Islet of Langerhans (tissue), 1 donor: Measurements from ENCODE around the gene IQCN.

Source experiments
- FAIRE-seq: peaks from one replicate; lab custom pipeline; 2011; peaks lifted over from hg19 to GRCh38; lab: Jason Lieb, UNC

Gene IQCN

GRCh38 chr19:18287836-18288772 lies 13.9 kb upstream of the IQCN start:
- FAIRE-seq: no peak

DNA sequence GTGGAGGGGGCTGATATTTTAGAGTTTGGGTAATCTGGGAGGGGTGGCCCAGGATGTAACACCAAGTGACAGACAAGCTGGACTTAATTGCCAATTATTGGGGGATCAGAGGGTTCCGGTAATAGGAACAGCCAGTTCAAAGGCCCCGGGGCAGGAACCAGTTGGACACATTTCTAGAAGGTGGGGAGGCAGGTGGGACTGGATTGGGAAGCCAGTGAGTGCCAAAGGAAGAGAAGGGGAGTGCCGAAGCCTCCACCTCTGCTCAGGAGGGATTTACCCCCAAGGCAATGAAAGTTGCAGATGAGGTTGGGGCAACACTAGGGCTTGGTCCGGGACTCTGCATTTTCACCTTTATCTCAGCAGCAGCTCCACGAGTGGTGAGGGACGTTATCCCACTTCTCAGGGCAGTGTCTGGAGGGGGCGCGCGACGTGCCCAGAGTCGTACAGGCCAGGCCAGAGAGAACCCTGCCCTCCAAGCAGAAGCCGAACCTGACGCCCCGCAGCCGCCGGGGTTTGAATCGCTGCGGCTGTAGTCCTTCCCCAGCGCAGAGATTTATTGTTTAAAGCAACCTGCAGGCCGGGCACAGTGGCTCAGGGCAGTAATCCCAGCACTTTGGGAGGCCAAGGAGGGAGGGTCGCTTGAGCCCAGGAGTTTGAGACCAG lies 12.9 kb upstream of the IQCN start:
- FAIRE-seq: no peak

- FAIRE-seq: no peak
Observed at GRCh38 chr19:18284712-18285360, 10.6 kb upstream of the IQCN start.

DNA sequence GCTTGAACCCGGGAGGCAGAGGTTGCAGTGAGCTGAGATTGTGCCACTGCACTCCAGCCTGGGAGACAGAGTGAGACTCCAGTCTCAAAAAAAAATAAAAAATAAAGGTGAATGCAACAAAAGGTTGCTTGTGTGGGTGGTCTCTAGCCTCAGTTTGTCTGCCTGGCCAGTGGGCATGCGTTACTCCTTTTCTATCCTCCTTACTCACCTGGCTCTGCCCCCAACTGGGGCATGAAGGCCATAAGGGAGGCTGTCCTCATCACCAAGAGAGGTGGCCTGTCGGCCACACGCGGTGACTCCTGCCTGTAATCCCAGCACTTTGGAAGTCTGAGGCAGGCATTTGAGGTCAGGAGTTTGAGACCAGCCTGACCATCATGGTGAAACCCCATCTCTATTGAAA lies 9.1 kb upstream of the IQCN start:
- no peak for FAIRE-seq

DNA sequence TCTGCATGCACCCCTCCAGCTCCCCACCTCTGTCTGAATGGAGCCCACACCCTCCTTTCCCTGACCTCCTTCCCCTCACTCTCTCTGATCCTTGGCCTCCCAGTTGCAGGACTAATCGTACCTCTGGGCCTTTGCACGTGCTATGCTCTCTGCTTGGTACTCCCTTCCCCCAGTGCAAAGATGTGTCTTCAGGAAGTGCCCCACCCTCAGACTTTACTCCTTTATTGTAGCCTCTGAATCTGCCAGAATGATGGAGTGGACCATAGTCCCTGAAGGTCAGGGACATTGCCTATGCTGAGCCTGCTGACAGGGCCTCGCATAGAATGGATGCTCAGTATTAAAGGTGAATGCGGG lies 8.5 kb upstream of the IQCN start:
- FAIRE-seq: no peak

DNA sequence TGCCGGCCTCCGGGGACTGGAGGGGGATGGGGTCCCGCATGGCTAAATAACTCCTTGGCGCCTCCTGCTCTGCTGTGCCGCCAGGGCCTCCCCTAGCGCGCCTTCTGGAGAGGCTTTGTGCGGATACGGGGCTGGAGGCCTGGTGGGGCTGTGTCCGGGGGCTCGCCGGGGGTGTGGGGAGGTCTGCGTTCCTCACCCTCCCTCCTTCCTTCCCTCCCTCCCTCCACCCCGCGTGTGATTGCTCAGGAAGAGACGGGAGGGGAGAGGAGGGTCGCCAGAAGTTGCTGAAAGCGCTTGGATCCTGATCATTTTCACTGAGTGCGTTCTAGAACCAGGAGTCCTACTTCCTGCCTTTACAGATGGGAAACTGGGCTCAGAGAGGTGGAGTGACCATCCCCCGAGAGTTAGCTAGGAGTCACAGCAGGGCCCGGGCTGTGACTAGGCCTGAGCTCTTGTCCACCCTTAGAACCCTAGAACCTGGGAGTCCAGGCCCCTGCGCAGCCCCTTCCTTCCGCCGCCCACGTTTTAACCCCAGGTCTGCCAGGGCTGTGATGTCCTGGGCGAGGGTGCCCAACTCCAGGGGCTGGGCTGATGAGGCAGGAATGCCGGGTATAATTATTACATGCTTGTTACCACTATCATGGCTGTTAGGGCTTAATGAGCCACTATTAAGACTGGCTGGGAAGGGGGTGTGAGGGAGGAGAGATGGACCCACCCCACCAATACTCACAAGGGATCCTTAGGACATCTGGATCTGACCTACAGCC lies 8.0 kb upstream of the IQCN start:
- FAIRE-seq: no peak

GRCh38 chr19:18281082-18282020 lies 7.1 kb upstream of the IQCN start, which contains the start of gene JUND:
Gene JUND, minus strand, starts transcription at chr19:18281622. Its CDS starts 138 bp downstream, at chr19:18281484.
- no peak for FAIRE-seq

DNA sequence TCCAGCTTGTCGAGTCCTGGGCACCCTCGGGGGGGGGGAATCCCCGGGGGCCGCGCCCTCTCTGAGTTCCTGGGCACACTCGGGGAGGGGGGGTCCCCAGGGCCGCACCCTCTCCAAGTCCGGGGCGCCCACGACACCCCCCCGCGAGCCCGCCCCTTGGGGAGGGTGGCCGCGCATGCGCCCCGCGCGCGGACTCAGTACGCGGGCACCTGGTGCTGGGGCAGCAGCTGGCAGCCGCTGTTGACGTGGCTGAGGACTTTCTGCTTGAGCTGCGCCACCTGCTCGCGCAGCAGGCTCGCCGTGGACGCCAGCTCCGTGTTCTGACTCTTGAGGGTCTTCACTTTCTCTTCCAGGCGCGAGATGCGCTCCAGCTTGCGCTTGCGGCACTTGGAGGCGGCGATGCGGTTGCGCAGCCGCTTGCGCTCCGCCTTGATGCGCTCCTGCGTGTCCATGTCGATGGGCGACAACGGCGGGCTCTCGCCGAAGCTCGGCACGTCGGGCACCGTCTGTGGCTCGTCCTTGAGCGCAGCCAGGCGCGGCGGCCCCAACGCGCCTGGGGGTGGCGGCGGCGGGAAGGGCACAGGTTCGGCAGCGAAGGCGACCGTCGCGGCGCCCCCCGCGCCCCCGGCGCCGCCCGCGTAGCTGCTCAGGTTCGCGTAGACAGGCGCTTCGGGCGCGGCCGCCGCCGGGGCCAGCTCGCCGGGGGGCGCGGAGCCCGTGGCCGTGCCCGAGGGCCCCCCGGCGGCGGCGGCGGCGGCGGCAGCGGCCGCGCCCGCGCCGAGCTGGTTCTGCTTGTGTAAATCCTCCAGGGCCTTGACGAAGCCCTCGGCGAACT lies 6.2 kb upstream of the IQCN start:
- no peak for FAIRE-seq

DNA sequence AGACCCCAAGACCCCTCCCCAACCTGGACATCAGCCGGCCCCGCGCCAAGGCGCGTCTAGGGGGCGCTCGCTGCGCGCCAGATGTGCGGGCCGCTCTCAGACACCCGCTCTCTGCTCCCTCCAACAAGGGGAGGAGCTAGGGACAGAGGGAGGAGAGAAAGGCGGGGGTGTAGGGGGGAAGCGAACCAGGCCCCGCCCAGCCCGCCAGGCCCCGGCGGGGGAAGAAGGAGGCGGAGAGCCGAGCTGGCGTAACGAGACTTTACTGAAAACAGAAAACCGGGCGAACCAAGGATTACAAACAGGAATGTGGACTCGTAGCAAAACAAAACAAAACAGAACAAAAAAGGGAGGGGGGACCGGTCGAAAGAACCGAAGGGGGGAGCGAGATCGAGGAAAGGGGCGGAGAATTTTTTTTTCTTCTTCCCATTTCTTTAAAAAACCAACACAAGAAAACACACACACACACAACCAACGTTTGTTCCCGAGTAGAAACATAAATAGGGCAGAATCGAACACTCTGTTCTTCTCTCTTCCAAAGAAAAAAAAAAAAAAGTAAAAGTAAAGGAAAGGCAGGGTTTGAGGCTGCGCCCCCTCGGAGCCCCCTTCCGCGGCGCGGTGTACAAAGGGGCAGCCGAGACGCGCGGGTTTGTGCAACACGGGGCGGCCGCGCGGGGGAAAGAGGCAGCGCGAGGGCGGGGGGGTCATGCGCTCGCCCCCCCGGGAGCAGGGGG lies 5.4 kb upstream of the IQCN start:
- no peak for FAIRE-seq

- FAIRE-seq: no peak
Observed at GRCh38 chr19:18279266-18279515, 4.9 kb upstream of the IQCN start.

- FAIRE-seq: no peak
Observed at GRCh38 chr19:18278521-18279265, 4.4 kb upstream of the IQCN start.

DNA sequence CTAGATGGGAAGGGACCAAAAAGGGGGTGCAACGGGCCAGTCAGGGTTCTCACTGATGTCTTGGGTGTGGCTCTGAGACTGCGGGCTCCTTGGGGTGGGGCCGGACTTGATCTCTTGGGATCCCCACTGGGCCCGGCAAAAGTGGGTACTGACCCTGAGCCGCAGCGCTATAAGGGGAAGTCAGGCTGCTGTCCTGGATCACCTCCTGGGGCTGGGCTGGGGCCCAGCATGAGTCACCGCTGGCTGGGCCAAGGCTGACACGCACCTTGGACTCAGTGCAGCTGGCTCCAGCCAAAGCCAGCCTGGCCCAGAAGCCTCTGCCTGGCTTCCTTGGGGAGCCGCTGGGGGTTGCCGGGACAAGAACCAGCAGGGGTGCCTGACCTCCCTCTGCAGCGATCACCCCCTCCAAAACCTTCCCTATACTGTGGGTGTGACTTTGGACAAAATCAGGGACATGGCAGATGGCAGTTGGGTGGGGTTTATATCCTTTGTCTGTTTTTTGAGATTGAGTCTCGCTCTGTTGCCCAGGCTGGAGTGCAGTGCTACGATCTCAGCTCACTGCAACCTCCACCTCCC lies 617 bp upstream of the IQCN start:
- FAIRE-seq: no peak

DNA sequence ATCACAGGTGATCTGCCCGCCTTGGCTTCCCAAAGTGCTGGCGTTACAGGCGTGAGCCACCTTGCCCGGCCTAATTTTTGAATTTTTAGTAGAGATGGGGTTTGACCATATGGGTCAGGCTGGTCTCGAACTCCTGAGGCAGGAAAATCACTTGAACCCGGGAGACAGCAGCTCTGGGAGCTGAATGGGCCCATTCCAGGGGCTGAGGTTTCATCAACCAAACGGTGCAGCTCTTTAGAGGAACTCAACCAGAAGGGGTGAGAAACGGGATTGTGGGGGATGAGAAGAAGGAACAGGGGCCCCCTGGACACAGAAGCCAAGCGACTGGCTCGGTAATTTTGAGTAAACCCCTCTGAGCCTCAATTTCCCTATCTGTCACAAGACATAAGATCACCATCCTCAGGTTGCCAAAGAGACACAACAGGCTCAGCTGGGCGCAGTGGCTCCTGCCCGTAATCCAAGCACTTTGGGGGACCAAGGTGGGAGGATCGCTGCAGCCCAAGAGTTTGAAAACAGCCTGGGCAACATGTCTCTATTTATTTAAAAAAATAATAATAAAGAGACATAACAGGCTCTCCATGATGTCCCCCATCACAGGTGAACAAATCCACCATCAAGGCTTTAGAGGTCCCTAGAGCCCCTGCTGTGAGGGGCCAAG lies 562 bp downstream of the IQCN start:
- FAIRE-seq: no peak

- FAIRE-seq: no peak
Observed at GRCh38 chr19:18271433-18271841, 2.8 kb downstream of the IQCN start.

- FAIRE-seq: no peak
Observed at GRCh38 chr19:18270326-18270725, 3.9 kb downstream of the IQCN start.

DNA sequence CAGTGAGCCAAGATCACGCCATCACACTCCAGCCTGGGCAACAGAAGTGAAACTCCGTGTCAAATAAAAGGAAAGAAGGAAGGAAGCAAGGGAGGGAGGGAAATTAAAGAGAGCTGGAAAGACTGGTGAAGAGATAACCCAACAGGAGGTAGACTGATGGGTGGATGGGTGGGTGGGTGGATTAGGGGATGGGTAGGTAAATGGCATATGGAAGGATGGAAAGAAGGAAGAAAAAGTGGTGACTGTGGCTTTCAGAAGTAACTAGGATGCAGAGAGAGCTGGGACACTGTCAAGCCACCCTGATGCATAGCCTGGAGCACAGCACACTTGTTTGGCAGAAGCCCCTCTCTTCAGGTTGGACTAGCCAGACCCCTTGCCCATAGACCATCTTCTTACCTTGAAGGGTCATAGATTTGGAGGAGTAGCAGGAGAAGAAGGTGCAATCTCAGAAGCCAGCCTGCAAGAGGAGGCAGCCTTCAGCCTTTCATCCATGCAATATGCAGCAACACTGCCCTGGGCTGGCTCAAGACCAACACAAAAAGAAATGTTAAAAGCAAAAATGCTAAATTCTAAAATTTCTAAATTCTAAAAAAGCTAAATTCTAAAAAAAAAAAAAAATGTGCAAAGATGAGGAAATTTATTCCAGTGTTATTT lies 5.1 kb downstream of the IQCN start:
- FAIRE-seq: no peak

DNA sequence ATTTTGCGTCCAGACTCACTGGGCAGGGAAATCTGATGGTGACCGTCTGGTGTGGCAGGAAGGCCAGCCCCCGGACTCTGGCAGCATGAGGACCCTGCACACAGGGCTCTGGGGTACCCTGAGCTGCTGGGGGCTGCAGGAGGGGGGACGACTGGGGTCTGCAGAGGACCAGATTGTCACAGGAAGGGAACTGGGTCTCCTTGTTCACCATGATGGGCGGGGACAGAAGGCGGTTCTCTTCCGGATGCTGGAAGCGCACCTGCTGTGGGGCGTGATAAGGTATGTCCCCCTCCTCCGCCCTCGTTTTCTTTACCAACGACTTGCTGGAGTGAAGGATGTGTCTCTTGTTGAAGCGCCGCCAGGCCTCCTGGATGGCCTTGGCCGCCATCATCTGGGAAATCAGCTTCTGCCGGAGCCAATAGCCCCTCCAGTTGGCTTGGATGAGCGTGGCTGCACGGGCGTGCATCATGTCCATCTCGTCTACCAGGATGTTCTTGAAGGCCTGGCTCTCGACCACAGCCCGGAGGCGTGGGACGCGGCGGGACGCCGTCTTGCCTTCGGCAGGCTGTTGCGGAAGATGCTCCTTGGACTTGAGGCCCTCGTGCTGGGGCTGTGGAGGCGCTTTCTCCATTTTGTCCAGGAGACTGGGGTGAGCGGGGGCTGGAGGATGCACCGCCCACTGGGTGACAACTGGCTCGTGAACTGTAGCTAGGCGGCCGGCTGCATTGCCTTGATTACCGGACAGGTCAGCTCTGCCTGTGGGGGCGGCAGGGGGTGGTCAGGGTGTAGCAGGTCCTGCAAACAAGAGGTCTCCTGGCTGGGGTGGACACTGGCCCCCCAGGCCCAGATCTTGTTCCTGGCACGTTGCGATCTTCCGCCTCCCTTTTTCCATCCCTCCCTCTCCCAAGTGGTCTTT lies 7.2 kb downstream of the IQCN start:
- FAIRE-seq: no peak
